ENCODE measurements around the gene ARID3A.
"Not testable (repeated sequence)": the region's sequence is repeated elsewhere in the genome, so short reads cannot be mapped to it uniquely, and the experiment has no call there.

The ARID3A gene

GRCh38 chr19:948842-949496, 23.1 kb downstream of the ARID3A start:
- no peak for DNase-seq (ENCODE audit: low spot score)

DNA sequence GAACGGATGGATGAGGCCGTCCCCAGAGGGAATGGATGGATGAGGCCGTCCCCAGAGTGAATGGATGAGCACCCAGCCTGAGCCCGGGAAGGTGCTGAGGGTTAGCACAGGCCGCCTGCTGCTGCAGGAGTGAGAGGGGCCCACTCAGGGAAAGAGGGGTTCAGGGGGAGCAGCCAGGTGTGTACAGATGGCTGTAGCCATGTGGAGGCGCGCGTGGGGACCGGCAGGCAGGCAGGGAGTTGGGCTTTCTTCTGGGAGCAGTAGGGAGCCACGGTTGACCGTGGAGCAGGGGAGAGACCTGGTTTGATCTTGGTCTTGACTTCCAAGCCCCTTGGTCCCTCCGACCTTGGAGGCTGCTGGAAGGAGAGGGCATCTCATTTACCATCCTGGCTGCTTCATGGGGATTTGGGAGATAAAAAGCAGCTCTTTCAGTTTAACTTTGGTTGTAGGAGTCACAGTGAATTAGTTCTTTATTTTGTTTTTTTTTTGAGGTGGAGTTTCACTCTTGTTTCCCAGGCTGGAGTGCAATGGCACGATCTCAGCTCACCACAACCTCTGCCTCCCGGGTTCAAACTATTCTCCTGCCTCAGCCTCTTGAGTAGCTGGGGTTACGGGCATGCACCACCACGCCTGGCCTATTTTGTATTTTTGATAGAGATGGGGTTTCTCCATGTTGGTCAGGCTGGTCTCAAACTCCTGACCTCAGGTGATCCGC, 24.7 kb downstream of the ARID3A start:
- DNase-seq (ENCODE audit: low spot score): no peak

DNA sequence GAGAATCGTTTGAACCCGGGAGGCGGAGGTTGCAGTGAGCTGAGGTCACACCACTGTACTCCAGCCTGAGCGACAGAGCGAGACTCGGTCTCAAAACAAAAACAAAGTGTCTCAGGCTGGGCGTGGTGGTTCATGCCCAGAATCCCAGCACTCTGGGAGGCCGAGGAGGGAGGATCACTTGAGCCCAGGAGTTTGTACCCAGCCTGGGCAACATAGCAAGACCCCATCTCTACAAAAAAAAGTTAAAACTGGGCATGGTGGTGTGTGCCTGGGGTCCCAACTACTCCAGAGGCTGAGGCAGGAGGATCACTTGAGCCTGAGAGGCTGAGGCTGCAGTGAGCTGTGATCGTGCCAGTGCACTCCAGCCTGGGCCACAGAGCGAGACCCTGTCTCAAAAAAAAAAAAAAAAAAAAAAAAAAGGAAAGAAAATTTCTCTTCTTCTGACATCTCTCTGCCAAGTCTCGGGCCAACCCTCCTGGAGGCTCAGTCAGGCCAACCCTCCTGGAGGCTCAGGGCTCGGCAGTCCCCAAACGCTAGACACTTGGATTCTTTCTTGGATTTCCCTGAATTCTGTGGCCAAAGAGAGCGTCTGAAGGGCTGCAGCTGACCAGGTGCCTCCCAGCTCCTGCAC, 26.3 kb downstream of the ARID3A start:
- no peak for DNase-seq (ENCODE audit: low spot score)

DNA sequence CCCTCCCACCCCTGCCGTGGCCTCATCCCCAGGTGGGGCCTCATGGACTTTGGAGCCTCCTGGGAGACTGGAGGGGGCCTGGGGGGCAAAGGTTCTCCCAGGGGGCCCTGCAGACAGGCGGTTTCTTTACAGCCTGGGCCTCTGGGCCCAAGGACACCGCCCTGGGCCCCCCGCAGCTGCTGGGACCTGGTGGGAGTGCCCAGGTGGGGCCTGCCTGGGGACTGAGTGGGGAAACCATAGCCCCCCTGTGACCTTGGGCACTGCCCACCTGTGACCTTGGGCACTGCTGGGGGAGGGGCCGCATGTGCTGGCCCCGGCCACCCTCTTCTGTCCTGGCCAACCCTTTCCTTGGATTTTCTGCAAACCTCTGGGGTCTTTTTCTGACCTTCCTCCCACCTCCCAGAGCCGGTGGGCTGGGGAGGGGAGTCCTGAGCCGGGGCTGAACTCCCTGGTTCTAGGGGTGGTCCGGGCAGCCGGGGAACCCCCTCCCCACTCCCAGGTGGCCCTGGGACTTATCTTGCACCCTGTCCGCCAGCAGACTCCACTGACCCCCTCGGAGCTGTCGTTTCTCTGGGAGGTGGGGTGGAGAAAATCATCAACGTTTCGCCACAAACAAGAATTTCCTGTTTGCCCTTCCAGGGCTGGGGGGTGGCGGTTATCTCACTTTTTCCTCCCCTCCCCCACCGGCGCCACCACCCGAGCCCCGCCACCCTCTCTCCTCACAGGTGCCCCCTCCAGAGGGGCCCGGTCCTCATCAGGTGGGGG, 27.0 kb downstream of the ARID3A start:
- DNase-seq (ENCODE audit: low spot score): no peak

DNA sequence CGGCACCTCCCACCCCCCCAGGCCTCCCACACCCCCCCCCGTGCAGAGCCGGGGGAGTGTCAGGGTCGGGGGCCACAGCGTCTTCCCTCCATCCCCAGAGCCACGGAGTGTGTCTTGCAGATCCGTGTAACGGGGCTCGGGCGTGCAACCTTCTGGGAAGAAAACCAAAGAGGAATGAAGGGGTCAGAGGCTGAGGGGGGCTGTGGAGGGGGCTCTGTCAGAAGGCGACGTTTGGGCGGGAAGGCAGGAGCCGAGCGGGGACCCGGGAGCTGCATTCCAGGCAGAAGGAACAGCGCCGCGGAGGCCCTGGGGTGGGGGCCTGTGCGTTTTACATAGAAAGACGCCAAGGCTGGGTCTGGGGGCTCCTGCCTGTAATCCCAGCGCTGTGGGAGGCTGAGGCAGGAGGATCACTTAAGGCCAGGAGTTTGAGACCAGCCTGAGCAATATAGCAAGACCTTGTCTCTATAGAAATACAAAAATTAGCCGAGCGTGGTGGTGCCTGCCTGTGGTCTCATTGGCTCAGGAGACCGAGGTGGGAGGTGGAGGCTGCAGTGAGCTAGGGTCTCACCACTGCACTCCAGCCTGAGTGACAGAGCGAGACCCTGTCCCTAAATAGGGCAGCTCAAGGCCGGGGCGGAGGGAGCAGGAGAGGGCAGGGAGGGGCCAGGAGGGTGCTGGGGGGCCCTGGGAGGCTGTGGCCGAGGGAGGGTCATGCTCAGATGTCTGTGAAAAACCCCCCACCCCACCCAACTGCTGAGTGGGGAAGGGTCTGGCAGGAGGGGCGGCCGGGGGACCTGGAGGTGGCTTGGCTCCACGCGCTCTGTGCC, 27.8 kb downstream of the ARID3A start:
- DNase-seq (ENCODE audit: low spot score): no peak

DNA sequence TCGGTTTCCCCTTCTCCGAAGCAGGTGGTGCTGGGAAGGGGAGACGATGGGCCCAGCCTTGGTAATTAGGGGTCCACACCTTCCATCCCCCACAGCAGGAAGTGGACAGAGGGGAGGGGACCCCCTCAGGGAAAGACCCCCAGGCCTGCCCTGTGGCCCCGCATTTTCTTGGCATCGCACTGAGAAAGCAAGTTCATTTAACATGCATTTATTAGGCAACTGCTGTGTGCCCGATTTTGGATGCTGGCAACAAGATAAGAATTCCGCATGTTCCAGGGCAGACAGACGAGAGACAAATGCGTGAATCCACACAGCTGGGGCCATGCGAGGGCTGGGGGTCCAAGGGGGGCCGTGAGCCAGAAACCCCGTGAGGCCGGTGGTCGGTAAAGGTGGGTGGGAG, 28.4 kb downstream of the ARID3A start:
- no peak for DNase-seq (ENCODE audit: low spot score)

GRCh38 chr19:954672-955494, 29.0 kb downstream of the ARID3A start:
- DNase-seq (ENCODE audit: low spot score): no peak

DNA sequence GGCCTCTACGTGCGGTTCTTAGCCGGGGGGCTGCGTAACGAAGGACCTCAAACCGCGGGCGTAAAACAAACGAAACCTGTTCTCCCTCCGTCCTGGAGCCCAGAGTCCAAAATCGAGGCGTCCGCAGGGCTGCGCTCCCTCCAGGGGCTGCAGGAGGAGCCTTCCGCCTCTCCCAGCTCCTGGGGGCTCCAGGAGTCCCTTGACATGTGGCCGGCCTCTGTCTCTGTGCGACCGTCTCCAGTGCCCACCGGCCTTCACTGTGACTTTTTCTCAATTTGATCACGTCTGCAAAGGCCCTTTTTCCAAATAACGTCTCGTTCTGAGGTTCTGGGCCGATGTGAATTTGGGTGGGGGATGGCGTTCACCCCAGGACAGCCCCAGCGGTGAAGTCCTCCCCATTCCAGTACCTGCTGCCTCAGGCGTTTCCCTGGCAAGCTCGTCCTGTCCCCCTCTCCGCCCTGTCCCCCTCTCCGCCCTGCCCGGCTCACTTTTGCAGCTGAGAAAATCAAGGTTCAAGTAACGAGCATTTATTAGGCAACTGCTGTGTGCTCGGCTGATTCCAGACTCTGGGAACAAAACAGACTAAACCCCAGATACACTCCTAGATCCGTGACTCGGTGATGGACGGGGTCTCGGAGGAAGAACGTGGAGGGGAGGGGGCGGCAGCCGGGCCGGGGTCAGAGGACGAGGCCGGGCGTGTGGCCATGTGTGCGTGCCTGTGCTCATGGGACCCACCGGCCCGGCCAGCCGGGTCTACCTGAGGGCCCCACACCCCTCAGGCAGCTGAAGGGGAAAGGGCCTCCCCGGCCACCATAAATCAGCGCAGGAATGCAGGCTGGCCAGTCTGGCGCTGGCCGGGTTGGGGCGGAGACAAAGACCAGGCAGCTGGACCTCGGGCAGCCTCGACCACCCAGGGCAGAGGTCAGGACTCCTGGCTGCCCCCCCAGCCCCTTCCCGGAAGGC, 30.2 kb downstream of the ARID3A start:
- DNase-seq (ENCODE audit: low spot score): no peak

GRCh38 chr19:956766-957440, 31.1 kb downstream of the ARID3A start:
- DNase-seq (ENCODE audit: low spot score): no peak

GRCh38 chr19:957578-957977, 31.7 kb downstream of the ARID3A start:
- not testable (repeated sequence) for DNase-seq (ENCODE audit: low spot score)

- no peak for DNase-seq (ENCODE audit: low spot score)
Measured at GRCh38 chr19:958967-959855, 33.4 kb downstream of the ARID3A start.

GRCh38 chr19:960020-960419, 34.2 kb downstream of the ARID3A start:
- no peak for DNase-seq (ENCODE audit: low spot score)

- no peak for DNase-seq (ENCODE audit: low spot score)
Measured at GRCh38 chr19:960601-960938, 34.7 kb downstream of the ARID3A start.

DNA sequence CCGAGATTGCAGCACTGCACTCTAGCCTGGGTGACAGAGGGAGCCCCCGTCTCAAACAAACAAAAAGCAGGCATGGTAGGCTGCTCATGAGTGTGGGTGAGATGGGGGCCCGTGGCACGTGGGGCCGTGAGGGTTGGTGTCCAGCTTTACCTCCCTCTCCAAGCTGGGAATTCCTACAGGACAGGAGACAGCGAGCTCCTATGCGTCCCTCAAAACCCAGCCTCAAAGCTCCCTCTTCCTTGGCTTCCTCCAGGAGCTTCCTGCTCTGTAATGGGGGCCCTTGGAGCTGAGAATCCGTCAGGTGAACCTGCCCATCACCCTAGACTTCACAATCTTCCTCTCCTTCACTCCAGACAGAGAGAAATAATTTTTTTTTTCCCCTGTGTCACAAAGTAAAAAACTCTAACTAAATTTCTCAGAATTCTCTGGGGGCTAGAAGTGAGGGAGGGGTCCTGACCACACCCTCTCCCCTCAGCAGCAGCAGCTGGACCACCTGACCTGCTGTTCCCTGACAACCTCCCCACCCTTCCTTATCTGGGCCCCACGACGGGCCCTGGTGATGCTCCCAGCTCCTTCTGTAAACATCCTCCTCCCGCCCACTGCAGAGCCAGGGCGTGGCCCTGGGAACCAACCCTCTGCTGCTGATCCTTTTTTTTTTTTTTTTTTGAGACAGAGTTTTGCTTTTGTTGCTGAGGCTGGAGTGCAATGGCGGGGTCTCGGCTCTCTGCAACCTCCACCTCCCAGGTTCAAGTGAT, 36.2 kb downstream of the ARID3A start:
- DNase-seq (ENCODE audit: low spot score): no peak

DNA sequence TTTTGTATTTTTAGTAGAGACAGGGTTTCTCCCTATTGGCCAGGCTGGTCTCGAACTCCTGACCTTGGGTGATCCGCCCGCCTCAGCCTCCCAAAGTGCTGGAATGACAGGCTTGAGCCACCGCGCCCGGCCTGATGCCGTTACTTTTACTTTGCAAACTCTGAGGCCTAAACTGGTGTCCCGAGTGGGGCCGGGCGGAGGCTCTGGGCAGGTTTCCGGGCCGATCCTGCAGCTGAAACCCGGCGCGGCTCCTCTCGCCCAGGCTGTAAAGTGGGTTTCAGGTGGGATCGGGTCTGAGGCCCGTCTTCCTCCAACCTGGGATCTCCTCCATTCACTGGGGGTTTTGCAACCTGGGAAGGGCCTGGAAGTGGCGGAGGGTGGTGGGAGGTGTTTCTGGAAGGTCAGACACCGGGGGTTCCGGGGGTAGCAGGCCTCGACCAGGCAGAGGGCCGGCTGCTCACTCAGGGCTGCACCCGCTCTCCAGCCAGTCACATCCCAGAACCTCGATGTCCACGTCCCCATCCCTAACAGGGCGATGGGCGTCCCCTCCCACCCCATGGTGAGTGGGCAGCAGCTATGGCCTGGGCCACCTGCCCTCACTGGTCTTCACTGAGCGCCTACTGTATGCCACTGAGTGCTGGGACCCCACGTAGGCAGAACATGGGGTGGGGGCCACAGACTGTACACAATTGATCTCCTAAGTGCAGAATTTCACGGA, 37.0 kb downstream of the ARID3A start:
- DNase-seq (ENCODE audit: low spot score): no peak

GRCh38 chr19:963486-963951, 37.7 kb downstream of the ARID3A start:
- DNase-seq (ENCODE audit: low spot score): no peak

DNA sequence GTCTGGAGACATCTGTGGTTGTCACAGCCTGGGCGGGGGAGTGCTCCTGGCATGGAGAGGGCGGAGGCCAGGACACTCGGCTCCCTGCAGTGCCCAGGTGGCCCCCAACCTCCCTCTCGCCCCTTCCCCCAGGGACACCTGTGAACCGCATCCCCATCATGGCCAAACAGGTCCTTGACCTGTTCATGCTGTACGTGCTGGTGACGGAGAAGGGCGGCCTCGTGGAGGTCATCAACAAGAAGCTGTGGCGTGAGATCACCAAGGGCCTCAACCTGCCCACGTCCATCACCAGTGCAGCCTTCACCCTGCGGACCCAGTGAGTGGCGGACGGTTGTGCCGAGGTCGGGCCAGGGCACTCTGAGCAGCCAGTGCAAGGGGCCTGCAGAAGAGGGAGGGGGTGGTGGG, 38.3 kb downstream of the ARID3A start:
- no peak for DNase-seq (ENCODE audit: low spot score)

Measured in pons (tissue), 1 donor.